NCI-H82 (cell line): ENCODE data around the gene CRYZL1.
"Not testable (repeated sequence)": the region's sequence is repeated elsewhere in the genome, so short reads cannot be mapped to it uniquely, and the experiment has no call there.

Source experiments
- DNase-seq: peaks from one replicate; lab custom pipeline; 2025; lab: John Stamatoyannopoulos, UW

CRYZL1 gene

DNA sequence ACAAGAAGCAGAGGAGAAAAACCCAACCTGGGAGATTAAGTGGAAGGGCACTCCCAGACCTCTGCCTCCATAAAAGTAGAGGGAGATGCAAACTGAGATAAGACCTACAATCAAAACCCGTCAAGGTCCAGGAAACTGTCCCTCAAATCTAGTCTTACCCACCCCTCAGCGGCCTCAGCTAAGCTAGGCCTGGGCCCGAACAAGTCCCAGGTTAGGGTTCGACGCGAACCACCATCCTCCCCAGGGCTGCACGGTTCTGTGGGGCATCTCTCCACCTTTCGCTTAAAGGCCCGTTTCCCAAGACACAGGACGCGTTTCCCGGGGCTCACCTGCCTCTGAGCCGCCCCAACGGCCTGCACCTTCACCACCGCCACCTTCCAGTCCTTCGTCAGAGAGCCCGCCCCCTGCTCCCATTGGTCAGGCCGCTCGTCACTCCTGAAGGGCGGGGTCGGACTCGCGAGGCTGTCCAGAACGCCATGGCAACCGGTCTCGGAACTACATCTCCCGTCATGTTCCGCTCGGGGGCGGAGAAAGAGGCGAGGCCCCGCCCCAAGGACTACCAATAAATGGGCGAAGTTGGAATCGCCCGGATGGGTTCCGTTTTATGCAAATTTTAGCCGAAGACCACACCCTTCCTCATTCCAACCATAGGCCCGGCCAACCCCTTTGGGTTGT lies at the start of gene CRYZL1:
Gene CRYZL1 (minus strand): TSS at position 390 of the 675 bp plus-strand sequence. CDS start 10,190 bp downstream, outside the sequence.
- DNase-seq: peak; percentile 100

DNA sequence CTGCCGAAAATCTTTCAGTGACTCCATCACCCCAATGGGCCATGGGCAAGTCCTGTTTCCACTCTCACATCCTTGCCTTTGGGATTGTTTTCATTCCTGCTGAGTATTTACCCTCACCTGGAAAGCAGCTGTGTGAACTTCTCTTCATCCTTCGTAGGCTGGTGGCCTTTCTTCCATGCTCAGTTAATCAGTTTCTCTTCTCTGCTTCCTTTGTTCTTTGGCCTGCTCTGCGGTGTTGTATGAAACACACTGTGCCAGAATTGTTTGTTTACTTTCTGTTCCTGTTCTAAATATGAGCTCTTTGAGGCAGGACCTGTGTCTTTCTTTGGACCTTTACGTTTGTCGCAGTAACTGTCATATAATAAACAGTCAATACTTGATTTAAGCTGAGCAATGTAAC lies 49.3 kb upstream of the CRYZL1 start:
- no peak for DNase-seq

DNA sequence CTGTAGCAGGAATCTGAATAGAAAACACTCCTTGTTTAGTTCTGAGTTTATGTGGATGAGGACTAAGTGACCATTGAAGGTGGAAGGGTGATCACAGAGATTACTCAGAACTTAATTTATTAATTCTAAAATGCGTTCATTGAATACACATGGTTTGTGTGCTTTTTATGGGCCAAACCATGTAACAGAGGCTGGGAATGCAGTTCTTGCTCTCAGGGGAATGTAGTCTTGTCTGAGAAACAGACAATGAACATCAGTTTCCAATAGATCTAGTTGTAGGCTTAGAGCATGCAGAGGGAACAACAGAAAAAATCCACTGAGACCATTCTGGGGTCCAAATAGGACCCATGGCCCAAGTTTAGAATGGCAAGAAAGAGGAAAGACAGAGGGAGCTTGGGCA lies 46.8 kb upstream of the CRYZL1 start:
- DNase-seq: no peak

DNA sequence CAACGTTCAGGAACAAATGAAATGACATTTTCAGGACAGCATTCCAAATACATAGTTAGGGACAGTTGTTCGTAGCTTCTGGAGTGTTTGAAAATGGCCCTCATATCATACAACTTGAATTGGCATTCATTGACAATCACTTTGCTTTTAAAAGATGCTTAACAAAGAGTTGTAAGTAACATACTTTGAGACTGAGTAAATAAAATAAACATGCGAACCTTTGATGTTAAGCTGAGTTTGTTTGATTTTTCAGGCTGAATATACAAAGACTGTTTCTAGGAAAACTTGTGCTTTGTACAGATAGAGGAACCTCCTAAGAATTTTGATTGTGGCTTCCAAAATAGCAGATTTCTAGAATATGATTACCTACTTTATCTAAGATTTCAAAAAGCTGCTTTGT lies 46.1 kb upstream of the CRYZL1 start:
- DNase-seq: no peak

DNA sequence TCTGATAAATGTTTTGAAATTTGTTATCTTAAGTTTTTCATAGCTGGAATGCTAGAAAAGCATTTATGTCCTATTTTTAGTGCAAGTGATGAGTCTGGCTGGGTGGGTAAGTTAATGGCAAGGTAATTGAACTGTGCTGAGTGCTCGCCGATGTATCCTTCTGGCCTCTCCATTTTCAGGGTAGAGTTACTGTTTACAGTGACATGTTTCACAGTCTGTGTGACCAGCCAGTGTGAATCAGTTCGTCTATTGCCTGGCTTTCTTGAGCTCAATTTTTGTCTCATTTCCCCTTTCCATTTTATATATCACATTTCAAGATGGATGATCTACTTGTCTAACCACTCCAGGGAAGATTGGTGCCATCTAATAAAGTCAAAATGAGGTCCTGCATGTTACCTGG lies 44.8 kb upstream of the CRYZL1 start:
- DNase-seq: no peak

DNA sequence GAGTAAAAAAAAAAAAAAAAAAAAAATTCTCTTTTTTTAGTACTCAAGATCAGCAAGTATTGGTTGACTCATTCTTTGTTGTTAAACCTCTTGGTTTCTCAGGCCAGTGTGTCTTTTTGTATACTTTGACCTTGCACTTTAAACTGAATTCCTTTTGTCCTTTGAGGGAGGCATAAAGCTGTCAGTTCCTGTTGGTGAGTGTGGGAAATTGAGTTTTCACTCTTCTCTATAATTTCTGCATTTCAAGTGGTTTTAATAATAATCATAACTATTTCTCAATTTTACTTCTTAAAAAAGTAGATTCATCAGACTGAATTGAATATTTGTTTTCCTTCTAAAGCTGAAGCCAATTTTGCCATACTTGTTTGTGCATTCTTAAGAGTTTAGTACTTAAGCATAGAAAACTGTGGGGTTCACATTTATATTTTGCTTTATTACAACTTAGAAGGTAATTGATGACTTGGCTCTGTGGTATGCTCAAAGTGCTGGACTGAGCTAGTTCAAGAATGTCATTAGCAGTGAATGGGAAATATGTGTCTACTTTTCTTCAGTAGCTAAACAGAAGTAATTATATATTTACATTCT lies 44.2 kb upstream of the CRYZL1 start:
- DNase-seq: no peak

DNA sequence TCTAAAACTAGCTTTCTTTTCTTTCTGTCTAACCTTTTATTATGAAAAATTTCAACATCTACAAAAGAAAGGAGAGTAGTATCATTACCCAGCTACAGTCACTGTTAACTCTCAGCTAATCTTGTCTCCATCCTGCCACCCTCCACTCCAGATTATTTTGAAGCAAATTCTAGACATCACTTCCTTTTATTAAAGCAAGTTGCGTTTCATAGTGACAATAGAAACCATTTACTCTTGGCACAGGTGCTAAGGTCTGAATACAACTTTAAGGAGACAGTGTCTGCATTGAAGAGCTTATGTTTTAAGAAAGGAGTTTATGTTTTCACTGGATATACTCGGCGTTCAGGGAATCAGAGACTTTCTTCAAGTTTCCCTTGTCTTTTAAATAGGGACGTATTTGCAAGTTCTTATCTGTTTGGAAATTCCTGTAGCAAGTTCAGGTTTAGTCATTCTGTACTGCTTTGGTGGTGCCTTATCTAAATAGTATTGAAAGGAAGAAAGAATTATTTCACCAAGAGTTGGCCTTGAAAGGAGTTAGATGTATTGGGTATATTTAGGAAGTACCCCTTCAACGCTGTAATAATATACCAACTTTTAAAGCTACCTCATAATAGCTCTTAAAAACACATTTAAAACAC lies 43.5 kb upstream of the CRYZL1 start:
- peak; percentile 15 for DNase-seq

DNA sequence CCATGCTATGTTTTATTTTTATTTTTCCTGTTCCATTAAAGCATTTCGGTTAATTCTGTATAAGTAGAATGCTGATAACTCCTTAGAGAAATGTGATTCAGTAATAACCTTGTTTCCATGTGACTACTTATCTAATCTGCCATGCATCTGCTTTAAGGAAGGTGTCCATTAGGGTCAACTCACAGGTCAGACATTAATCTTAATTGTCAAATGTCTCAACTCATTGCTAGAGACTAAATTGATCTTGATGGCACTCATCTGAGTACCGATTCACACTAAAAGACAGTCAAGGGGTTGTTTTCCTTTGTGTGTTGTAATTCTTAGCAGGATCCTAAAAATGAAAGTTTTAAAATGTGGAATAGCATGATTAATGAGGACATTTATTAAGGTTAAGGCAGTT lies 42.5 kb upstream of the CRYZL1 start:
- peak; percentile 59 for DNase-seq

DNA sequence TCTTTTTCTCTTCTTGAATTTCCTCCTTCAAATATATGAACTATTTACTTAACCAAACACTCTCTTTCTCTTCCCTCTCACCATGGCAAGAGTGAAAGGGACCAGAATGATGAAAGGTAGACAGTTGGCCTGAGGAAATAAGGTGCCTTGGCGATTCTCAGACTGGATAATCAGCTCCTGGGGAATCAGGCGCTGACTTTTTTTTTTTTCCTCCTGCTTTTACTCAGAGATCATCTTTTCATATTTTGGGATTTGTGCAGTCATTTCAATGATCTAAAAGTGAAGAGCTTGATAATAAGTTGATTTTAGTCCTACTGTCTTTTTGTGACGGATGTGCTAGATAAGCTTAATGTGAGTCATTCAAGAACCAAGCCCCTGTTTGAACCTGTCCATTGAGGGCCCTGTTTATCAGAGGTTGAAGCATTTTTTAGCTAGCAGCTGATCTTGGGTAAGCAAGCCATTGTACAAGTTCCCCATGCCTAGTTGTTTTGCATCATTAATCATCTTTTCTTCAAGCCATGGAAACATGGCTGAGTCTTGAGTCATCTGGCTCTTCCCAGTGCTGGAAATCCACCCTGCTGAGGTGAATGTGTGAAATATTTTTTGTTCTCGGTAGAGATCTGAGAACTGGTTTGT lies 41.6 kb upstream of the CRYZL1 start:
- DNase-seq: peak; percentile 35

DNA sequence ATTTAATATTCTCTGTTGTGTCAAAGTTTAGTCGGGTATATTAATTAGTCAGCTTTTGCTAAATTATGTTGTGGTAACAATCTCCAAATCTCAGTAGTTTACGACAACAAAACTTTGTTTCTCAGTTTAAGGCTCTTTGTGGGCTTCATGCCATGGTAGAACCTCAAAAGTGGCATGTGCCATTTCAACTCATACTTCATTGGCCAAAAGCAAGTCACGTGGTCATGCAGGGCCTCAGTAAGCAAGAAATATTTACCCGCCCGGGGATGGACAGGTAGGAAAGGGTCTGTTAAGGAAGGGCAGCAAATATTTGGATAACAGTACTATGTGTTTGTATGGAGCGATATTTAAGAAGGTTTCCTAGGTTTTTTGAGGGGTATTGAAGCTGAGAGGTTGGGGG lies 39.3 kb upstream of the CRYZL1 start:
- DNase-seq: no peak

DNA sequence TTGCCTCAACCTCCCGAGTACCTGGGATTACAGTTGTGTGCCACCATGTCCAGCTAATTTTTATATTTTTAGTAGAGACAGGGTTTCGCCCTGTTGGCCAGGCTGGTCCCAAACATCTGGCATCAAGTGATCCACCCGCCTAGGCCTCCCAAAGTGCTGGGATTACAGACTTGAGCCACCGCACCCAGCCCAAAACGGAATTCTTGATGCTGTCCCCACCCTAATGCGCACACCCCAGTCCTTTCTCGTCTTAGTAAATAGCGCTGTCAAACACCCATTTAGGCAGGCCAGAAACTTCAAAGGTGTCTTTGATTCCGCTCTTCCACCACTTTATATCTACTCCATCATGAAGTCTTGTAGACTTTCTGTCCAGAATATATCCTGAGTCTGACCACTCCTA lies 35.9 kb upstream of the CRYZL1 start:
- no peak for DNase-seq

DNA sequence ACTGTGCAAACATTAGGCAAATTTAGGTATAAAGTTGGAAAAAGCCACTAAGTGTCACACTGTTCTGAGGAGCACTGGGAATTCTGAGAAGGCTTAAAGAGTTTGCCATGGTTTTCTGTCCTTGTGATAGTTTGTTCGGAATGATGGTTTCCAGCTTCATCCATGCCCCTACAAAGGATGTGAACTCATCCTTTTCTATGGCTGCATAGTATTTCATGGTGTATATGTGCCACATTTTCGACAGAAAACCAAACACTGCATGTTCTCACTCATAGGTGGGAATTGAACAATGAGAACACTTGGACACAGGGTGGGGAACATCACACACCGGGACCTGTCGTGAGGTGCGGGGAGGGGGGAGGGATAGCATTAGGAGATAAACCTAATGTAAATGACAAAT lies 35.1 kb upstream of the CRYZL1 start:
- not testable (repeated sequence) for DNase-seq

DNA sequence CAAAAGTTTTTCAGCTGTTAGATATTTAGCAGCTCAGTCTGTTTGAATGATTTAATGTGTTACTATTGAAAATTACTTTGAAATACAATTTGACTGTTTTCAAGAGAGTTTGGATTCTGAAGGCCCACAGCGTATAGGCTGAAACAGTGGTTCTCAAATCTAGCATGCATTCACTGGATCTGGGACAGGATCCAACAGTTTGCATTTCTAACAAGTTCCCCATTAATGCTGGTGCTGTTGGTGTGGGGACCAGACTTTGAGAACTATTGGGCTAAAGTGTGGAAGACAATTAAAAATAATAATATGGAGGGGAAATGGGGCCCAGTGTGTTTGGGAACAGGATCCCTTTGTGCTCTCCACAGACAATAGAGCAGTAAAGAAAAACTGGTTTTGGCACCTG lies 32.7 kb upstream of the CRYZL1 start:
- no peak for DNase-seq

DNA sequence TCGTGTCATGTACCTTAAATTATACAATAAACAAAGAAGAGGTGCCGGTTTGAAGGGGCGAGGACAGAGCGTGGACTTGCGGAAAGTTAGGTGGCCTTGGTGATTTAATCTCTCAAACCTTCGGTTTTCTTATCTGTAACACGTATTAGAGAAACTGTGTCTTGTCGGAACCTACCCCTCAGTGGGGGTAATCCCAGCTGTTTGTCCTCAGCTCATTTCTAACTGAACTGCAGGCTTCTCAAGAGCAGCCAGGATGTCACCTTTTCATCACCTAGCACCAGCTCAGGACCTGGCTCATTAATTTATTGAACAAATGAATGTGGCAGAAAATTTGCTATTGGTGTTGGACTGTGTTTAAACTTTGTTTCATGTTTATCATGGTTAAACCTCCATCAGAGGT lies 31.9 kb upstream of the CRYZL1 start:
- DNase-seq: no peak

DNA sequence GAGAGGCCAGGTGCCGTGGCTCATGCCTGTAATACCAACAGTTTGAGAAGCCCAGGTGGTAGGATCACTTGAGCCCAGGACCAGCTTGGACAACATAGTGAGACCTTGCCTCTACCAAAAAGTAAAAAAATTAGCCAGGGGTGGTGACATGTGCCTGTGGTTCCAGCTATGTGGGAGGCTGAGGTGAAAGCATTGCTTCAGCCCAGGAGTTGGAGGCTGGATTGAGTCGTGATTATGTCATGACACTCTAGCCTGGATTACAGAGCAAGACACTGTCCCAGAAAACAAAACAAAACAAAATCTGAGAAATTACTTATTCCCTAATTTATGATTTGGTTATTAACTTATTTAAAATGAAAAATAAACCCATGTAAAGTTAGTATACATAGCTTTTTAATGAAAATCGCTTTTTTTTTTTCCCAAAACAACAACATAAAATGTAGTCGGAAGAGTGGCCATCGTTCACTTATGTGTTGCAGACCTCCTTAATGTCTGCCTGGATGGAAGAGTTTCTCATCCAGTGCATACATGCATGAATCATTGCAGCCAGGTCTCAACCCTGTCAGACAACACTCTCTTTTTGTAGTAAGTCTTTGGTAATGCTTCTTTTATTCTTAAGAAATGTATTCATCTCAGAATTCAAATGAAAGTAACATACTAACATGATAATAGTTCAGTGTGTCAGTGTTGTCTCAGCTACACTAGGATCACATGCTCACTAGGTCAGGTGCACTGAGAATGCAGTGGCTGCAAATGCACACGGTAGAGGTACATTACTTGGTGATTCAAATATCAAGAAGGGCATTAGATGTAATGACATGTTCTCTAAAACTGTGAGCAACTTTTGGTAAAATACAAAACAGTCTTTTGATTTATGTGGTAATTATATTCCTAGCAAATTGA lies 28.8 kb upstream of the CRYZL1 start:
- DNase-seq: no peak

DNA sequence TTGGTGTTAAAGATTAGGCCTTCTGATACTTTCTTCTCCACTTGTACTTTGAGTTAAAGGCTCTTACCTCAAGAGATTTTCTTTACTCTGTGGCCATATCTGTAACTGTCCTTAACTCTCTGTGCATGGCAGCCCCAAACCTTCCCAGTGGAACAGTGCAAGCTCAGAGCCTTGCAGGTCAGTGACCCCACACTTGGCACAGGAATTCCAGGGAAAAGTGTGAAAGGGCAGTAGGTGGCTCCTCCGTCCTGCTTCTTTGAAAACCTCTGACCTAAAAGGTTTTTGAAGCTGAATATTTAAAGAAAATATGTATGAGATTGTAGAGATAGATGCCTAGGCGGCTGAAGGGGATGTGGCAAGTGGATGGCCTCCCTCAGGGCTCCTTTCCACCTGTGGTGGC lies 27.1 kb upstream of the CRYZL1 start:
- DNase-seq: no peak

DNA sequence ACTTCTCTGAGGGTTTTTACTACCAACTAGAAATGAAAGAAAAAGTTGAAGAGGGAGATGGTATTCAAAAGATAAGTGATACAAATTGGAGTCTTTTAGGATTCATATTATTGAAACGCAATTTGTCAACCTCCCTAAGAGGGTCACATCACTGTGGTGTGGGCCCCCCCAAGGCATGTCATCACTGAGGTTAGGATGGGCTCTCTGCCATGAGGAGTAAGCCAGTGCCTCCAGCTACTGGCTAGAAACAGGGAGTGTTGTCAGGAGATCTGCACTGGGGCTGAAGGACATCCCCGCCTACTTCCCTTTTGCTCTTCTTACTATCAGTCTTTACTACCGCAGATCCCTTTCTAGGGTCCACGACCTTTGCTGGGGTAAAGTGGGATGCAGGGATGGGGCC lies 26.6 kb upstream of the CRYZL1 start:
- no peak for DNase-seq

DNA sequence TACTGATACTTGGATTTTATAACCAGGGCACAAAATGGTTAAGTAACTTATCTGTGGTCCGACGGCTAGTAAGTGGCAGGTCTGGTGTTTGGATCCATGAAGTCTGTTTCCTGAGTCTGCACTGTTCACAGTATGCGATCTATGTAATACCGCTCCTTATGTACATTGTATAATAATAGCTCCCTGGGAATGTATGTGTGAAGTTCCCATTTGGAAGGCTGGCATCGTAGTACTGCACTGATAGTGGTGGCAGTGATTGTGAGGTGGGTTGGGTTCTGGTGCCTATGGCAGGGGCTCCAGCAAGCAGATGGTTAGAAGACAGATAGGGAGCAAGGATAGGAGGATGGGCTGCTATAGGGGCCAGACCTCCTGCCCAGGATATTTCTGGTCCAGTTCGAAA lies 26.1 kb upstream of the CRYZL1 start:
- DNase-seq: no peak

DNA sequence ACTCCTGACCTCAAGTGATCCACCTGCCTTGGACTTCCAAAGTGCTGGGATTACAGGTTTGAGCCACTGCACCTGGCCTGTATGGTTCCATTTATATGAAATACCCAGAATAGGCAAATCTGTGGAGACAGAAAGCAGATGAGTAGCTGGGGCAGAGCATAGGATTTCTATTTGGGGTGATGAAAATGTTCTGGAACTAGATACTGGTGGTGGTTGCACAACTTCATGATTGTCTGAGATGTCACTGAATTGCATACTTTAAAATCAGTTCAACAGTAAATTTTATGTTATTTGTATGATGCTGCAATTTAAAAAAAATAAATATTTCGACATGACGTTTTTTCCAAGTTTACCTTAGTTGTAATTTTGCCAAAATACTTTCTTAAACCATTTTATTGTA lies 24.6 kb upstream of the CRYZL1 start:
- DNase-seq: no peak

DNA sequence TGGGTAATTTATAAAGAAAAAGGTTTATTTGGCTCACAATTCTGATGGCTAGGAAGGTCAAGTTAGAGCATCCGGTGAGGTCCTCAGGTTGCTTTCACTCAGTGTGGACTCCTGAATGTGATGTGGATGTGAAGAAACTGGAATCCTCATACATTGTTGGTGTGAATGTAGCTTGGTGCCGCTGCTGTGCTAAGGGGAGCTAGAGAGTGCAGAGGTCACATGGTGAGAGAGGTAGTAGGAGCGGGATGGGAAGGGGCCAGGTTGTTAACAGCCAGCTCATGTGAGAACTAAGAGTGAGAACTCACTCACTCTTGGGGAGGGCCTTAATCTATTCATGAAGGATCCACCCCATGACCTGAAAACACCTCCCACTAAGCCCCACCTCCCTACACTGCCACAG lies 22.6 kb upstream of the CRYZL1 start:
- no peak for DNase-seq

DNA sequence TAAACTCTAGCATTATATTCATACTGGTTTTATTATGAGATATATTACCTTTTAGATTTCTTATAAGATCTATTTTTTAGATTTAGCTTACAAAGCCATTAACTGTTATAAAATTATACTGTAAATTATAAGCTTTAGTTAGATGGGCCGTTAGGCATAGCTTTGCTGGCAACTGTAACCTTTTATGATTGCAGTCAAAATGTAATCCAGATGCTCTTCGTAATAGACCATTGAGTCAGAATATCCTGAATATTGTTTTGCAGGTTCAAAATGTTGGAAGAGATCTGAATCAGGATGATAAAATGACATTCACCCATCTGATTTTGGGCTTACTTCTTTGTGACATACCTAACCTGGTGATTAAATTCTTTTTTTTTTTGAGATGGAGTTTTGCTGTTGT lies 21.7 kb upstream of the CRYZL1 start:
- DNase-seq: no peak

DNA sequence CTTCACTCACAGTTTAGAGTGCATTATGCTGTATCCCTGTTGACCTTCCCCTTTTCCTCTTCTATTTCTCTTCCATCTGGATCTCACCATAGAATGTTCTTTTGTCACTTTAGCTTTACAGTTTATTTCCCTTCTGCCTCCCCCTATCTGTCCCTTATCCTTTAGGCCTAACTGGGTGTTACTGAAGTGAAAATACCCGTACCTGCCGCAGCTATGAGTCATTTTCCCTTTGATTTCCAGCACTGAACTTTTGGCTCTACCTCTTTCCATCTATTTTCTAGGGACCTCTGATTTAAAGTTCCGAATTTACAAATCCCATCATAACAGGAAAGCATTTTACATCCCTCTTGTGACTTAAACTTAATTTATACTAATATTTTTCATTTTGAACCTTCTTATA lies 20.5 kb upstream of the CRYZL1 start:
- no peak for DNase-seq
